ENCODE measurements around the gene RBM3.
A peak's percentile ranks its signal among the peaks of the same experiment; 100 is the strongest.

DNA sequence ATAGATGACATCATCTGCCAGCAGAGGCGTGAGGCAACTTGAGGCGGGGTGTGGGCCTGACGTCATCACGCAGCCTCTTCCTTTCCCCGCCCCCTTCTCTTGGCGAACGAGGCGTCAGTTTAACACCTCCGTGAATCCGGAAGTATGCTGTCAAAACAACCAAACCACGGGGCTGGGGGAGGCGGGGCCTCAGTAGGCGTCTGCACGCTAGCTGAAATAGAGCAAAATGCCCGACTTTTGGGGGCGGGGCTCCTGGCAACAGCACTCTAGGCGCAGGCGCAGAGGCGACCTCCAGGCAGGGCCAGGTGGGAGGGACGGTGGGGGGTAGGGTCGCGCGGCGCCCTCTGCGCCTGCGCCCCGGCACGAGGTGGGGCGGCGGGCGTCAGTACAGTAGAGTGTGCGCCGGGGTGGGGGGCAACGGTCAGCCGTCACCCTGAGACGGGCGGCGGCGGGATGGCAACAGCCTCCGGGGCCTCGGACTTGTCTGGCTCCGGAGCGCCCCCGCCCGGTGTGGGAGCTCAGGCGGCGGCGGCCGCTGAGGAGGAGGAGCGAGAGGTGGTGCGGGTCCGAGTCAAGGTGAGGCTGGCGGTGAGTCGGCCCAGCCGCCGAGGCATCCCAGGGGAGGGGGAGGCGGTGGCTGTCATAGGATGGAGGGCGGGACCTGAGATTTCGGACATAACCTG, 34.8 kb upstream of the RBM3 start, which contains the start of gene TBC1D25:
- TF ChIP-seq TAF1 (IDR thresholded peaks at IDR 0.05; ENCODE audit: borderline replicate concordance, insufficient read depth, low read length) (no peak), SIN3A (IDR thresholded peaks at IDR 0.05; ENCODE audit: borderline replicate concordance, insufficient read depth, low read length) (peak; percentile 48; the same call in 1 of the 2 replicates), POLR2AphosphoS5 (IDR thresholded peaks at IDR 0.05; ENCODE audit: low read depth, low read length) (no peak)
- TF ChIP-seq, protein P1, sequence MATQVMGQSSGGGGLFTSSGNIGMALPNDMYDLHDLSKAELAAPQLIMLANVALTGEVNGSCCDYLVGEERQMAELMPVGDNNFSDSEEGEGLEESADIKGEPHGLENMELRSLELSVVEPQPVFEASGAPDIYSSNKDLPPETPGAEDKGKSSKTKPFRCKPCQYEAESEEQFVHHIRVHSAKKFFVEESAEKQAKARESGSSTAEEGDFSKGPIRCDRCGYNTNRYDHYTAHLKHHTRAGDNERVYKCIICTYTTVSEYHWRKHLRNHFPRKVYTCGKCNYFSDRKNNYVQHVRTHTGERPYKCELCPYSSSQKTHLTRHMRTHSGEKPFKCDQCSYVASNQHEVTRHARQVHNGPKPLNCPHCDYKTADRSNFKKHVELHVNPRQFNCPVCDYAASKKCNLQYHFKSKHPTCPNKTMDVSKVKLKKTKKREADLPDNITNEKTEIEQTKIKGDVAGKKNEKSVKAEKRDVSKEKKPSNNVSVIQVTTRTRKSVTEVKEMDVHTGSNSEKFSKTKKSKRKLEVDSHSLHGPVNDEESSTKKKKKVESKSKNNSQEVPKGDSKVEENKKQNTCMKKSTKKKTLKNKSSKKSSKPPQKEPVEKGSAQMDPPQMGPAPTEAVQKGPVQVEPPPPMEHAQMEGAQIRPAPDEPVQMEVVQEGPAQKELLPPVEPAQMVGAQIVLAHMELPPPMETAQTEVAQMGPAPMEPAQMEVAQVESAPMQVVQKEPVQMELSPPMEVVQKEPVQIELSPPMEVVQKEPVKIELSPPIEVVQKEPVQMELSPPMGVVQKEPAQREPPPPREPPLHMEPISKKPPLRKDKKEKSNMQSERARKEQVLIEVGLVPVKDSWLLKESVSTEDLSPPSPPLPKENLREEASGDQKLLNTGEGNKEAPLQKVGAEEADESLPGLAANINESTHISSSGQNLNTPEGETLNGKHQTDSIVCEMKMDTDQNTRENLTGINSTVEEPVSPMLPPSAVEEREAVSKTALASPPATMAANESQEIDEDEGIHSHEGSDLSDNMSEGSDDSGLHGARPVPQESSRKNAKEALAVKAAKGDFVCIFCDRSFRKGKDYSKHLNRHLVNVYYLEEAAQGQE (IDR thresholded peaks at IDR 0.05; ENCODE audit: insufficient read depth in 1 of 2, low read depth in 2 of 2, low read length in 2 of 2): no peak

Data from PFSK-1 (cell line).